Endothelial cell of umbilical vein (primary cell): Measurements from ENCODE around the gene MAP3K12. TPM values are rescaled to one million over a fixed set of nuclear protein-coding genes. Genes with fewer than 3 reads are reported as not detected.

ENCODE experiments used
- BruUV-seq: library from RNA; stranded (reverse); fragments of 400-500 nt; replicated peaks from 2 replicates; lab custom pipeline; 2021; lab: Mats Ljungman, UMichigan
- CTCF ChIA-PET: fragments of 300-600, 350-600 bp; sonication (Branson Sonifier 250); formaldehyde crosslinking; loops from one replicate; lab custom pipeline; 2021; ENCODE audit warnings: antibody characterized with exemption, inconsistent platforms; lab: Charles Lee
- POLR2A ChIA-PET: fragments of 300-600, 350-600 bp; sonication (Branson Sonifier 250); formaldehyde crosslinking; loops from one replicate; lab custom pipeline; 2021; ENCODE audit warnings: antibody characterized with exemption, inconsistent platforms; lab: Charles Lee
- DNase-seq: peaks from one replicate; pipeline ENCODE4 v3.0.0-alpha.2; 2011; ENCODE audit warnings: low read depth, low spot score
- FAIRE-seq: peaks from 2 replicates; lab custom pipeline; 2011; peaks lifted over from hg19 to GRCh38; lab: Jason Lieb, UNC
- H2AFZ ChIP-seq: 2 replicates; pipeline ENCODE4 v1.6.0; 2012; ENCODE audit warnings: low read depth, low read length, control low read depth, inconsistent platforms
- H3K27ac ChIP-seq: 2 replicates; pipeline ENCODE4 v1.5.1; 2011; ENCODE audit warnings: low read depth, mild to moderate bottlenecking, control low read depth, low read length, moderate library complexity; ENCODE audit not compliant: insufficient read depth
- H3K27me3 ChIP-seq, 2 experiments: 2 replicates each; pipeline versions ENCODE4 v1.6.0 to v1.6.1; 2011; ENCODE audit warnings: low read length in 2 of 2, mixed read lengths in 1 of 2; ENCODE audit not compliant: control insufficient read depth in 2 of 2, insufficient read depth in 2 of 2
- H3K36me3 ChIP-seq, 2 experiments: 2 replicates in 1 of 2; 3 replicates in 1 of 2; pipeline ENCODE4 v1.5.1; 2011; ENCODE audit warnings: low read length in 2 of 2, mild to moderate bottlenecking in 1 of 2, moderate library complexity in 1 of 2; ENCODE audit not compliant: control insufficient read depth in 2 of 2, insufficient read depth in 2 of 2; ENCODE audit errors: extremely low read depth in 1 of 2
- H3K4me1 ChIP-seq: 3 replicates; pipeline ENCODE4 v1.5.1; 2011; ENCODE audit warnings: mild to moderate bottlenecking, low read length; ENCODE audit not compliant: control insufficient read depth, insufficient read depth; ENCODE audit errors: extremely low read depth
- H3K4me2 ChIP-seq: 2 replicates; pipeline ENCODE4 v1.6.1; 2011; ENCODE audit warnings: low read length, control low read depth, mixed read lengths; ENCODE audit not compliant: insufficient read depth
- H3K4me3 ChIP-seq, 3 experiments: fragments of 200-600 bp in 1 of 3; sonication (generic), shearing (Covaris generic) in 1 of 3; replicated peaks in 1 of 3; 2 replicates each; pipeline ENCODE4 v1.5.1; 2011 to 2016; ENCODE audit warnings: control low read depth in 3 of 3, low read length in 3 of 3, mild to moderate bottlenecking in 2 of 3, inconsistent platforms in 1 of 3, low read depth in 1 of 3, moderate library complexity in 1 of 3; ENCODE audit not compliant: insufficient read depth in 1 of 3
- H3K79me2 ChIP-seq: 2 replicates; pipeline ENCODE4 v1.6.0; 2012; ENCODE audit warnings: low read length, inconsistent platforms; ENCODE audit not compliant: control insufficient read depth, insufficient read depth
- H3K9ac ChIP-seq: replicated peaks from 2 replicates; pipeline ENCODE3; 2011; ENCODE audit warnings: low read length, control low read depth; ENCODE audit not compliant: insufficient read depth; ENCODE audit errors: extremely low read depth
- H3K9me1 ChIP-seq: replicated peaks from 3 replicates; pipeline ENCODE4 v1.6.0; 2011; ENCODE audit warnings: mild to moderate bottlenecking, low read length; ENCODE audit not compliant: control insufficient read depth, insufficient read depth; ENCODE audit errors: extremely low read depth
- H3K9me3 ChIP-seq: replicated peaks from 2 replicates; pipeline ENCODE4 v1.5.1; 2012; ENCODE audit warnings: low read length, inconsistent platforms; ENCODE audit not compliant: control insufficient read depth, insufficient read depth
- H4K20me1 ChIP-seq: replicated peaks from 2 replicates; pipeline ENCODE3; 2011; ENCODE audit warnings: mild to moderate bottlenecking, low read length; ENCODE audit not compliant: control insufficient read depth, insufficient read depth; ENCODE audit errors: extremely low read depth
- CTCF ChIP-seq, 2 donors: IDR thresholded peaks; 1 replicate in 1 of 2; 2 replicates in 1 of 2; pipeline ENCODE4 v1.5.1; 2011; ENCODE audit warnings: low read length in 2 of 2, mild to moderate bottlenecking in 2 of 2, moderate library complexity in 2 of 2, control low read depth in 1 of 2, inconsistent platforms in 1 of 2, low read depth in 1 of 2; ENCODE audit not compliant: insufficient read depth in 1 of 2; ENCODE audit errors: extremely low read depth in 1 of 2
- EZH2 ChIP-seq: IDR thresholded peaks from 2 replicates; pipeline ENCODE4 v1.6.1; 2012; ENCODE audit warnings: borderline replicate concordance, low read depth, mild to moderate bottlenecking, moderate library complexity, low read length, inconsistent platforms; ENCODE audit not compliant: severe bottlenecking
- FOS ChIP-seq: IDR thresholded peaks from 2 replicates; pipeline ENCODE4 v1.6.1; 2011; ENCODE audit warnings: mild to moderate bottlenecking, low read length, moderate library complexity, borderline replicate concordance; ENCODE audit not compliant: insufficient read depth
- GATA2 ChIP-seq: IDR thresholded peaks from 2 replicates; pipeline ENCODE4 v1.7.0; 2011; ENCODE audit warnings: low read depth, mild to moderate bottlenecking, moderate library complexity, mixed read lengths, low read length; ENCODE audit not compliant: insufficient read length, insufficient read depth
- JUN ChIP-seq: IDR thresholded peaks from 2 replicates; pipeline ENCODE4 v1.6.1; 2011; ENCODE audit warnings: borderline replicate concordance, low read depth; ENCODE audit not compliant: insufficient read length, insufficient read depth
- MAX ChIP-seq: IDR thresholded peaks from 2 replicates; pipeline ENCODE4 v1.6.1; 2011; ENCODE audit not compliant: insufficient read depth, insufficient read length
- MYC ChIP-seq: IDR thresholded peaks from one replicate; pipeline ENCODE4 v1.6.1; 2011; ENCODE audit warnings: mild to moderate bottlenecking, low read depth, low read length
- POLR2A ChIP-seq: IDR thresholded peaks from 2 replicates; pipeline ENCODE4 v1.6.1; 2012; ENCODE audit warnings: low read depth, mild to moderate bottlenecking, control low read depth, low read length
- POLR2AphosphoS5 ChIP-seq: IDR thresholded peaks from 2 replicates; pipeline ENCODE4 v1.6.1; 2012; ENCODE audit warnings: low read depth, mild to moderate bottlenecking, control low read depth, low read length, moderate library complexity; ENCODE audit not compliant: insufficient read depth
- dilution Hi-C: fragments of 300-500 bp; cut with MboI; formaldehyde crosslinking; loops from one replicate; pipeline ENCODE4 v1.15.0; 2019; ENCODE audit warnings: low sequenced_read_pairs; ENCODE audit not compliant: extremely low pct_ligation_motif_present
- intact Hi-C: fragments of 100-400 bp; cut with micrococcal nuclease; formaldehyde crosslinking; loops from one replicate; pipeline ENCODE4 v1.10.0; 2022
- polyA plus RNA-seq, 4 experiments: library from polyadenylated mRNA; depleted of rRNA in 3 of 4; stranded (reverse) in 3 of 4; unstranded in 1 of 4; fragments of >200 nt; gene quantifications; 2 replicates each; pipeline versions ENCODE4 v1.2.1 to v1.2.3, GENCODE V29; 2011 to 2012; ENCODE audit warnings: missing spikeins in 1 of 4
- total RNA-seq: library from RNA; stranded (reverse); gene quantifications from 2 replicates; pipeline ENCODE4 v1.2.3, GENCODE V29; 2021

Gene MAP3K12
- total and polyA plus RNA-seq, 2 donors (not counting 3 experiments of a cell fraction or from before 2014, with no cell fraction given): 29.3 to 66.2 TPM

DNA sequence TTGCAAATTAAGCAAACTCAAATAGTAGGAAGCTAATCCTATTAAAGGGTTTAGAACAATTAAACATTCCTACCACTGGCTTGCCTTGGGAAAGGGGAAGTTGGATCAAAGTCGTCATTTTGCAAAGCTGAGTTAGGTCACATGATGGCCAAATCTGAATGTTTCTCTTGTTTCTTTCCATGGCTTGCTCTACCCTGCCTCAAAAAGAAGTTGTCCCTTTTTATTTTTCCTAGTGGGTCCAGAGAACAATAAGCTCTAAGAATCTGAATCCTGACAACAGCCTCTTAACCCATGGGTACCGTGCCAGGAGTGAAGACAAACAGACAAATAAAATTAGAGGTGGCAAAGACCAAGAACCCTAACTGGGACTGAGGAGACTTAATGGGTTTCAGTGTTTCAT is 34.2 kb upstream of the MAP3K12 start:
- Histone ChIP-seq H3K4me3 (no peak overlapping the region), H2AFZ (no peak overlapping the region), H3K9ac (no peak overlapping the region), H3K36me3 (peaks cover 29 to 35% of the 10 kb centered on the region in 2 experiments), H3K27me3 (no peaks in the 10 kb centered on the region), H3K9me3 (no peaks in the 10 kb centered on the region), H3K9me1 (no peaks in the 10 kb centered on the region), H3K79me2 (no peaks in the 10 kb centered on the region), H3K27ac (no peak overlapping the region), H4K20me1 (no peaks in the 10 kb centered on the region), H3K4me1 (no peaks in the 10 kb centered on the region), H3K4me2 (no peak overlapping the region)
- dilution Hi-C loops: no loop called here
- no TSS peak for BruUV-seq
- intact Hi-C loops: no loop called here
- FAIRE-seq (no peak), DNase-seq (no peak)
- TF ChIP-seq GATA2 (no peak), POLR2AphosphoS5 (no peak), MYC (no peak), POLR2A (no peak)
- ChIA-PET POLR2A (no interaction called here), CTCF (interaction anchor here (1.2 to 1.4 kb wide), 3 partner anchors 10 to 143 kb away, joined by 3 to 6 read pairs (median 4); partner anchors contain the start of gene ATP5MC2)

- TF ChIP-seq MYC (no peak), POLR2A (no peak), JUN (no peak), FOS (no peak), GATA2 (no peak), EZH2 (no peak), CTCF (IDR thresholded peaks at IDR 0.05; ENCODE audit: extremely low read depth in 1 of 2, insufficient read depth in 1 of 2, low read depth in 1 of 2, low read length in 2 of 2) (no peak), MAX (no peak), POLR2AphosphoS5 (no peak)
- DNase-seq (no peak), FAIRE-seq (no peak)
- Histone ChIP-seq H3K4me3 (no peak overlapping the region), H3K4me2 (no peak overlapping the region), H3K27ac (no peak overlapping the region), H2AFZ (no peak overlapping the region), H4K20me1 (no peaks in the 10 kb centered on the region), H3K36me3 (peaks cover 29 to 34% of the 10 kb centered on the region in 2 experiments), H3K27me3 (no peaks in the 10 kb centered on the region), H3K79me2 (no peaks in the 10 kb centered on the region), H3K9me1 (no peaks in the 10 kb centered on the region), H3K4me1 (no peaks in the 10 kb centered on the region), H3K9me3 (no peaks in the 10 kb centered on the region), H3K9ac (no peak overlapping the region)
- POLR2A ChIA-PET: interaction anchor here (0.7 kb wide), 1 partner anchor 85 kb away, joined by 3 read pairs; no protein-coding TSS in a partner anchor
- dilution Hi-C loops: no loop called here
- CTCF ChIA-PET: interaction anchor here (1.2 to 1.4 kb wide), 4 partner anchors 11 to 143 kb away, joined by 3 to 8 read pairs (median 5); partner anchors contain the start of gene ATP5MC2
- intact Hi-C loops: no loop called here
- no TSS peak for BruUV-seq
These were observed 33.5 kb upstream of the MAP3K12 start for GRCh38 chr12:53532524-53533445.
